ENCODE data around the gene RPA3.

DNA sequence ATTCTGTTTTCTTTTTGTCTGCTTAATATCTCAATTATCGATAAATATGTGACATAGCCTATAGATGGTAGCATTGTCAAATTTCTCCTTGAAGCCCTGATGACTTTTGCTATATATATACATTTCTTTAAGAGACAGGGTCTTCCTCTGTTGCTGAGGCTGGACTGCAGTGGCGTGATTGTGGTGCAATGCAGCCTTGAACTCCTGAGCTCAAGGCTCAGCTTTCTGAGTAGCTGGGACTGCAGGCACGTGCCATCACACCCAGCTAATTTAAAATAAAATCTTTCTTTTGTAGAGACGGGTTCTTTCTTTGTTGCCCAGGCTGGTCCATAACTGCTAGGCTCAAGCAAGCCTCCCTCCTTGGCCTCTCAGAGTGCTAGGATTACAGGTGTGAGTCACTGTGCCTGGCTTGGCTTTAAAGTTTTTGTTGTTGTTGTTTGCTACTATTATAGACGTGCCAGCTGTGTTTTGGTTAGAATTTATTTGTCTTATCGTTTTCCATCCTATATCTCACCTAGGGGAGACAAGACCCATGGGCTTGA, 70.8 kb downstream of the RPA3 start:
- no peak for TF ChIP-seq YY1 (IDR thresholded peaks at IDR 0.05; ENCODE audit: insufficient read depth, insufficient read length)
- no peak for TF ChIP-seq ZNF274 (IDR thresholded peaks at IDR 0.05; ENCODE audit: low read depth, low read length)
